Transverse colon (tissue), 3 donors: ENCODE results near the gene IL9.

Experiments
- CTCF ChIP-seq, 5 experiments: fragments of 200-600 bp in 3 of 5; fragments of 450-650 bp in 2 of 5; sonication (generic) in 3 of 5; IDR thresholded peaks; 1 replicate in 2 of 5; 2 replicates in 3 of 5; pipeline ENCODE4 v1.5.1; 2016 to 2017; ENCODE audit warnings: antibody characterized with exemption in 5 of 5, inconsistent platforms in 3 of 5, mild to moderate bottlenecking in 2 of 5, moderate library complexity in 1 of 5
- POLR2A ChIP-seq: fragments of 450-650 bp; IDR thresholded peaks from one replicate; pipeline ENCODE4 v1.6.1; 2016; ENCODE audit warnings: antibody characterized with exemption, mild to moderate bottlenecking, moderate library complexity

GRCh38 chr5:135937245-135937911, 41.7 kb upstream of the IL9 start:
- TF ChIP-seq POLR2A (no peak), CTCF (IDR thresholded peaks at IDR 0.05) (no peak)
